ENCODE results near the gene PSKH1.
"Not testable (repeated sequence)": the region's sequence is repeated elsewhere in the genome, so short reads cannot be mapped to it uniquely, and the experiment has no call there.

The PSKH1 gene

GRCh38 chr16:67967183-67967957, 74.3 kb downstream of the PSKH1 start:
- H3K27me3 ChIP-seq (replicated peaks; ENCODE audit: control insufficient read depth, insufficient read depth, low read length, poor library complexity, severe bottlenecking): no peaks in the 10 kb centered on the region
- peaks cover 17% of the 10 kb centered on the region for H3K4me1 ChIP-seq (ENCODE audit: control insufficient read depth, insufficient read depth, low read length, poor library complexity, severe bottlenecking)
- H3K4me3 ChIP-seq (ENCODE audit: insufficient read depth, low read depth, low read length, poor library complexity, severe bottlenecking): peak overlapping the region; percentile 90
- peak overlapping the region; percentile 53 for H3K27ac ChIP-seq (ENCODE audit: insufficient read depth, low read length, poor library complexity, severe bottlenecking)
- no peaks in the 10 kb centered on the region for H3K36me3 ChIP-seq (ENCODE audit: control insufficient read depth, insufficient read depth, low read length)
- no peaks in the 10 kb centered on the region for H3K9me3 ChIP-seq (ENCODE audit: control insufficient read depth, low read length)
- DNase-seq: peak in 1 of 3 donors; percentile 3

DNA sequence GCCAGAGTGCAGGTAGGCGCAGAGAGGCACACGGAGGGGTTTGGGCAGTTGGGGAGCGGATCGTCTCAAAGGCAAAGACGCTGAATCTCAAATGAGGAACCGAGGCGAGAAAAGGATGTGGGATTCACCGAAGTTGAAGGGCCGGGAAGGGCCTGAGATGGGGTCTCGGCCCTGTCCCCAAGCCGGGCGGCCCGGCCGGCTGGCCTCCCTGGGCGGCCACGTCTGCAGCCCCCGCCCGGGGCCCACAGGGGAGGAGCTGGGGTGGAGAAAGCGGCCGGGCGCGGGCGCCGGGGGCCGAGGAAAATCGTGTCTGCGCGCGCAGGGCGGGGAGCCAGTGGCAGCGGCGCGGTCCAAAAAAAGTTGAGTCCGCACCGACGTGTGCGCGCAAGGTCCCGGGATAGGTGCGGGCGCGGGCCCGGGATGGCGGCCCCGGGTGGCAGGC, 74.9 kb downstream of the PSKH1 start:
- peak overlapping the region; percentile 90 for H3K4me3 ChIP-seq (ENCODE audit: insufficient read depth, low read depth, low read length, poor library complexity, severe bottlenecking)
- peaks cover 17% of the 10 kb centered on the region for H3K4me1 ChIP-seq (ENCODE audit: control insufficient read depth, insufficient read depth, low read length, poor library complexity, severe bottlenecking)
- H3K36me3 ChIP-seq (ENCODE audit: control insufficient read depth, insufficient read depth, low read length): no peaks in the 10 kb centered on the region
- no peaks in the 10 kb centered on the region for H3K9me3 ChIP-seq (ENCODE audit: control insufficient read depth, low read length)
- no peaks in the 10 kb centered on the region for H3K27me3 ChIP-seq (replicated peaks; ENCODE audit: control insufficient read depth, insufficient read depth, low read length, poor library complexity, severe bottlenecking)
- DNase-seq: peak in 1 of 3 donors; percentile 30
- H3K27ac ChIP-seq (ENCODE audit: insufficient read depth, low read length, poor library complexity, severe bottlenecking): peak overlapping the region; percentile 53

GRCh38 chr16:67968400-67969253, 75.6 kb downstream of the PSKH1 start, which contains the start of gene SLC12A4:
TSS of gene SLC12A4 (minus strand) at chr16:67968637. CDS start at chr16:67968553, 84 bp downstream.
- DNase-seq: peak; percentile 79 to 83 (median 81)
- peak within 1 kb of the TSS; percentile 53 for H3K27ac ChIP-seq (ENCODE audit: insufficient read depth, low read length, poor library complexity, severe bottlenecking)
- no peaks in the 10 kb centered on the region for H3K9me3 ChIP-seq (ENCODE audit: control insufficient read depth, low read length)
- no peaks in the 10 kb centered on the region for H3K27me3 ChIP-seq (replicated peaks; ENCODE audit: control insufficient read depth, insufficient read depth, low read length, poor library complexity, severe bottlenecking)
- peak within 1 kb of the TSS; percentile 90 for H3K4me3 ChIP-seq (ENCODE audit: insufficient read depth, low read depth, low read length, poor library complexity, severe bottlenecking)
- H3K36me3 ChIP-seq (ENCODE audit: control insufficient read depth, insufficient read depth, low read length): no peaks in the 10 kb centered on the region
- peaks cover 17% of the 10 kb centered on the region for H3K4me1 ChIP-seq (ENCODE audit: control insufficient read depth, insufficient read depth, low read length, poor library complexity, severe bottlenecking)

DNA sequence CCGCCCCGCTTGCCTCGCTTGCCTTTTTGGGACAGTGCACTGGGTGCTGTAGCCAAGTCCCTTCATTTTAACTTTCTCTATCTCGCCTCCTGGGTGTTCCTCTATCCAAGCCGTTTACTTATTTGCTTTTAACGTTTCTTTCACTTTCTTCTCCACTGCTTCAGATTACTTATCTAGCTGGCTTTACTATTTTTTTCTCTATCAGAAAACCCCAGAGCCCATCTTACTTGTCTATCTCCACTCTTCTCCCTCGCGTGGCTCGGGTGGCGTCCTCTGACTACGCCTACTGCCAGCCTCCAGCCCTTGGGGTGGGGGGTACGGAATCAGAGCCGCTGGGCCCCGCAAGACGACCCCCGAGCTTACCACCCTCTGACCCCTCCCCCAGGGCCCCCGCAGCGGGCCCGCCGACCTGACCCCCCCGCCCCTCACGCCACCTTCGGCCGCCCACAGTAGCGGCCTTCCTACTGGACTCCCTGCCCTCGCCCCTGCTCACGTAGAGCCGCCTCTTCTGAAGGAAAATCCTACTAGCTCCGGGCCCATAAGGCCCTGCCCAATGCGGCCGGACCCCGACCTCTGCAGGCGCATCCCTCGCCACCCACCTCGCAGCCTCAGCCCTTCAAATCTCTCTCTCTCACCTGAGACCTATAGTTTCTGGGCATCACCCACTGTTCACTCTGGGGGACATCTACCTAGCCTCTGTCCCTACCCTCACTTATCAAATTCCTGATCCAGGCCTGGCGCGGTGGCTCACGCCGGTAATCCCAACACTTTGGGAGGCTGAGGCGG, 76.4 kb downstream of the PSKH1 start:
- peak overlapping the region; percentile 53 for H3K27ac ChIP-seq (ENCODE audit: insufficient read depth, low read length, poor library complexity, severe bottlenecking)
- DNase-seq: no peak

DNA sequence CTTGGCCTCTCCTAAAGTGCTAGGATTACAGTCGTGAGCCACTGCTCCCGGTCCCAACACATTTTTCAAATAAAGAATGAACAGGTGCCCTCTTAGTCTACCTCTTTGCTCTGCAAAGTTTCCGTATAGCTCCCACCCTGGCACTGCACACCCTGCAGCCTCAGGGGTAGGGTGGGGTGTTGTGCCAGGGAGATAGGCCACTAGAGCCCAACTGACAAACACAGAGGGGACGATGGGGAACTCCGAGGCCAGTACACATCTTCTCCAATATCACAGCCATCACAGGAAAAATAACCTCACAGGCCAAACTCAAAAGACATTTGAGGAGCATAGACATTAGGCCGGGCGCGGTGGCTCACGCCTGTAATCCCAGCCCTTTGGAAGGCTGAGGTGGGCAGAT, 78.1 kb downstream of the PSKH1 start:
- Histone ChIP-seq H3K27ac (ENCODE audit: insufficient read depth, low read length, poor library complexity, severe bottlenecking) (no peak overlapping the region), H3K9me3 (ENCODE audit: control insufficient read depth, low read length) (no peaks in the 10 kb centered on the region), H3K27me3 (replicated peaks; ENCODE audit: control insufficient read depth, insufficient read depth, low read length, poor library complexity, severe bottlenecking) (no peaks in the 10 kb centered on the region), H3K4me3 (ENCODE audit: insufficient read depth, low read depth, low read length, poor library complexity, severe bottlenecking) (no peak overlapping the region), H3K36me3 (ENCODE audit: control insufficient read depth, insufficient read depth, low read length) (no peaks in the 10 kb centered on the region), H3K4me1 (ENCODE audit: control insufficient read depth, insufficient read depth, low read length, poor library complexity, severe bottlenecking) (peaks cover 17% of the 10 kb centered on the region)
- DNase-seq: no peak

More for the DNA sequence above, 76.4 kb downstream of the PSKH1 start:
- peaks cover 17% of the 10 kb centered on the region for H3K4me1 ChIP-seq (ENCODE audit: control insufficient read depth, insufficient read depth, low read length, poor library complexity, severe bottlenecking)
- no peaks in the 10 kb centered on the region for H3K36me3 ChIP-seq (ENCODE audit: control insufficient read depth, insufficient read depth, low read length)
- no peaks in the 10 kb centered on the region for H3K27me3 ChIP-seq (replicated peaks; ENCODE audit: control insufficient read depth, insufficient read depth, low read length, poor library complexity, severe bottlenecking)
- no peaks in the 10 kb centered on the region for H3K9me3 ChIP-seq (ENCODE audit: control insufficient read depth, low read length)
- peak overlapping the region; percentile 90 for H3K4me3 ChIP-seq (ENCODE audit: insufficient read depth, low read depth, low read length, poor library complexity, severe bottlenecking)

DNA sequence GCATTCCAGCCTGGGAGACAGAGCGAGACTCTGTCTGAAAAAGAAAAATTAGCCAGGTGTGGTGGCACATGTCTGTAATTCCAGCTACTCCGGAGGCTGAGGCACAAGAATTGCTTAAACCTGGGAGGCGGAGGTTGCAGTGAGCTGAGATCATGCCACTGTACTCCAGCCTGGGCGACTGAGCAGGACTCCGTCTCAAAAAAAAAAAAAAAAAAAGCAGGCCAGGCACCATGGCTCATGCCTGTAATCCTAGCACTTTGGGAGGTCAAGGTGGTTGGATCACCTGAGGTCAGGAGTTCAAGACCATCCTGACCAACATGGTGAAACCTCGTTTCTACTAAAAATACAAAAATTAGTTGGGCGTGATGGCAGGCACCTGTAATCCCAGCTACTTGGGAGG, 79.2 kb downstream of the PSKH1 start:
- DNase-seq; H3K9me3 ChIP-seq (ENCODE audit: control insufficient read depth, low read length); H3K27me3 ChIP-seq (replicated peaks; ENCODE audit: control insufficient read depth, insufficient read depth, low read length, poor library complexity, severe bottlenecking); H3K4me3 ChIP-seq (ENCODE audit: insufficient read depth, low read depth, low read length, poor library complexity, severe bottlenecking); H3K27ac ChIP-seq (ENCODE audit: insufficient read depth, low read length, poor library complexity, severe bottlenecking); H3K36me3 ChIP-seq (ENCODE audit: control insufficient read depth, insufficient read depth, low read length): not testable (repeated sequence)
- peaks cover 11% of the 10 kb centered on the region for H3K4me1 ChIP-seq (ENCODE audit: control insufficient read depth, insufficient read depth, low read length, poor library complexity, severe bottlenecking)

- Histone ChIP-seq H3K36me3 (ENCODE audit: control insufficient read depth, insufficient read depth, low read length) (no peaks in the 10 kb centered on the region), H3K27ac (ENCODE audit: insufficient read depth, low read length, poor library complexity, severe bottlenecking) (no peak overlapping the region), H3K4me1 (ENCODE audit: control insufficient read depth, insufficient read depth, low read length, poor library complexity, severe bottlenecking) (no peaks in the 10 kb centered on the region), H3K4me3 (ENCODE audit: insufficient read depth, low read depth, low read length, poor library complexity, severe bottlenecking) (no peak overlapping the region), H3K9me3 (ENCODE audit: control insufficient read depth, low read length) (no peaks in the 10 kb centered on the region), H3K27me3 (replicated peaks; ENCODE audit: control insufficient read depth, insufficient read depth, low read length, poor library complexity, severe bottlenecking) (no peaks in the 10 kb centered on the region)
- no peak for DNase-seq
These were observed 82.5 kb downstream of the PSKH1 start for GRCh38 chr16:67975321-67976105.

DNA sequence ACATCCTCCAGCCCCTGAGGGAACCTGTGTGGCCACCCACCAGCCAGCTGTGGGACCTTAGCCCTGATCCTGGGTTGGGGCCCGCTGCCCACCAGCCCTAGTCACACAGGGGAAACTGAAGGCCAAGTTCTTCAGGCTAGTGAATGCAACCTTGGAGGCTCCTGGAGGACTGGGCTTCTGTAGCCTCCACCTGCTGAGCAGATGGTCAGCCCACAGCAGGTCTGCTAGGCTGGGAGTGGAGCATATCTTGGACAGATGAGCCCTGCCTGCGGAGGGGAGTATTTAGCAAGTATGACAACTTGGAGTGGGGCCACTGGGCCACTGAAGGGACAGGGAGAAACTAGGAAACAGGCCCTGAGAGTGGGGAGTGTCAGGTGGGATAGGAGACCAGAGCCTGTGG, 83.2 kb downstream of the PSKH1 start:
- no peaks in the 10 kb centered on the region for H3K9me3 ChIP-seq (ENCODE audit: control insufficient read depth, low read length)
- H3K27ac ChIP-seq (ENCODE audit: insufficient read depth, low read length, poor library complexity, severe bottlenecking): no peak overlapping the region
- DNase-seq: no peak
- H3K36me3 ChIP-seq (ENCODE audit: control insufficient read depth, insufficient read depth, low read length): no peaks in the 10 kb centered on the region
- no peaks in the 10 kb centered on the region for H3K4me1 ChIP-seq (ENCODE audit: control insufficient read depth, insufficient read depth, low read length, poor library complexity, severe bottlenecking)
- no peak overlapping the region for H3K4me3 ChIP-seq (ENCODE audit: insufficient read depth, low read depth, low read length, poor library complexity, severe bottlenecking)
- no peaks in the 10 kb centered on the region for H3K27me3 ChIP-seq (replicated peaks; ENCODE audit: control insufficient read depth, insufficient read depth, low read length, poor library complexity, severe bottlenecking)

DNA sequence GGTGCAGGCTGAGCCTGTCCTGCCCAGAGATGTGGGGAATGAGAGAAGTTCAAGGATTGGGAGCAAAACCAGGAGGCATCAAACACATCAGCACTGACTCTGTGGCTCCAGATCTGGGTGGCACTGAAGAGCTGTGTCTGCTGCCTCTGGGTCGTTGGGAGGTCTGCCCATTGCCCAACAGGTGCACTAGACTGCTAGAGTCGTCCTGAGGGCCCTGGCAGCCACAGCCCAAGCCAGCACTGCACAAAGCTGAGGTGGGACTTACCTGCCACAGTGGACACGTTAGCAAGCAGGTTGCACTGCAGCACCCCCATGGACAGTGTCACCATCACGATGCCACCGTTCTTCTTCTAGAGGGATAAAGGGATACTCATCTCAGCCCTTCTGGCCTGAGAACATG, 84.0 kb downstream of the PSKH1 start:
- no peak for DNase-seq
- H3K4me1 ChIP-seq (ENCODE audit: control insufficient read depth, insufficient read depth, low read length, poor library complexity, severe bottlenecking): no peaks in the 10 kb centered on the region
- H3K9me3 ChIP-seq (ENCODE audit: control insufficient read depth, low read length): no peaks in the 10 kb centered on the region
- H3K36me3 ChIP-seq (ENCODE audit: control insufficient read depth, insufficient read depth, low read length): no peaks in the 10 kb centered on the region
- H3K27me3 ChIP-seq (replicated peaks; ENCODE audit: control insufficient read depth, insufficient read depth, low read length, poor library complexity, severe bottlenecking): no peaks in the 10 kb centered on the region
- no peak overlapping the region for H3K27ac ChIP-seq (ENCODE audit: insufficient read depth, low read length, poor library complexity, severe bottlenecking)
- H3K4me3 ChIP-seq (ENCODE audit: insufficient read depth, low read depth, low read length, poor library complexity, severe bottlenecking): no peak overlapping the region

Data from effector memory CD4-positive, alpha-beta T cell (primary cell).